HEK293 (cell line): ENCODE data around the gene KIF19.

Source experiments
- CTCF ChIA-PET: fragments of 350-600 bp; formaldehyde crosslinking; extraction: SDS; loops from one replicate; lab custom pipeline; 2021; ENCODE audit warnings: antibody characterized with exemption; lab: Yijun Ruan, JAX
- POLR2A ChIA-PET: fragments of 300-600 bp; formaldehyde crosslinking; extraction: SDS; loops from one replicate; lab custom pipeline; 2020; ENCODE audit warnings: antibody characterized with exemption, inconsistent platforms; lab: Yijun Ruan, JAX
- H3K27ac ChIP-seq: fragments of 200-500 bp; sonication (Bioruptor generic); 2 replicates; pipeline ENCODE4 v1.5.1; 2014; ENCODE audit warnings: low read depth, low read length, control low read depth, inconsistent platforms; ENCODE audit errors: extremely low read depth
- H3K36me3 ChIP-seq, 2 experiments: fragments of 200-500 bp in 1 of 2; sonication (Bioruptor generic) in 1 of 2; 1 replicate in 1 of 2; 2 replicates in 1 of 2; pipeline ENCODE4 v1.5.1; 2014 to 2017; ENCODE audit warnings: inconsistent platforms in 2 of 2, low read length in 2 of 2; ENCODE audit not compliant: control insufficient read depth in 2 of 2, insufficient read depth in 1 of 2
- H3K4me1 ChIP-seq: fragments of 200-500 bp; sonication (Bioruptor generic); 2 replicates; pipeline ENCODE4 v1.5.1; 2014; ENCODE audit warnings: mild to moderate bottlenecking, low read length, inconsistent platforms; ENCODE audit not compliant: control insufficient read depth, insufficient read depth
- H3K4me3 ChIP-seq: 2 replicates; pipeline ENCODE4 v1.5.1; 2011; ENCODE audit warnings: low read depth, mild to moderate bottlenecking, control low read depth, low read length, moderate library complexity
- H3K9me3 ChIP-seq: fragments of 200-500 bp; sonication (Bioruptor generic); 2 replicates; pipeline ENCODE4 v1.5.1; 2014; ENCODE audit warnings: low read depth, low read length, inconsistent platforms; ENCODE audit not compliant: control insufficient read depth, insufficient read depth
- GFI1B ChIP-seq: fragments of 450-650 bp; formaldehyde crosslinking; IDR thresholded peaks from 2 replicates; pipeline ENCODE4 v1.5.1; 2016; ENCODE audit warnings: missing biosample characterization, missing genetic modification characterization
- GLI4 ChIP-seq: fragments of 450-650 bp; formaldehyde crosslinking; IDR thresholded peaks from 2 replicates; pipeline ENCODE4 v1.5.1; 2016; ENCODE audit warnings: missing biosample characterization, missing genetic modification characterization
- KLF9 ChIP-seq: fragments of 450-650 bp; formaldehyde crosslinking; IDR thresholded peaks from 2 replicates; pipeline ENCODE4 v1.5.1; 2016; ENCODE audit warnings: missing biosample characterization, missing genetic modification characterization, low read depth
- MEIS1 ChIP-seq: sonication (generic); formaldehyde crosslinking; IDR thresholded peaks from 2 replicates; pipeline ENCODE4 v1.8.1; 2022; ENCODE audit warnings: missing genetic modification reagents, mild to moderate bottlenecking, borderline replicate concordance
- RBAK ChIP-seq: fragments of 450-650 bp; formaldehyde crosslinking; IDR thresholded peaks from 2 replicates; pipeline ENCODE4 v1.5.1; 2016; ENCODE audit warnings: missing biosample characterization, missing genetic modification characterization
- WT1 ChIP-seq: fragments of 450-650 bp; formaldehyde crosslinking; IDR thresholded peaks from 2 replicates; pipeline ENCODE4 v1.5.1; 2016; ENCODE audit warnings: missing biosample characterization, missing genetic modification characterization
- ZNF121 ChIP-seq: fragments of 450-650 bp; formaldehyde crosslinking; IDR thresholded peaks from 2 replicates; pipeline ENCODE4 v1.5.1; 2016; ENCODE audit warnings: missing biosample characterization, missing genetic modification characterization
- ZNF18 ChIP-seq: fragments of 450-650 bp; formaldehyde crosslinking; IDR thresholded peaks from 2 replicates; pipeline ENCODE4 v1.5.1; 2016; ENCODE audit warnings: missing biosample characterization, missing genetic modification characterization
- ZNF324 ChIP-seq: fragments of 450-650 bp; formaldehyde crosslinking; IDR thresholded peaks from 2 replicates; pipeline ENCODE4 v1.5.1; 2016; ENCODE audit warnings: missing biosample characterization, missing genetic modification characterization
- ZNF335 ChIP-seq: fragments of 450-650 bp; formaldehyde crosslinking; conservative IDR thresholded peaks from 2 replicates; pipeline ENCODE4 v1.5.1; 2016; ENCODE audit warnings: missing biosample characterization, missing genetic modification characterization
- ZNF391 ChIP-seq: fragments of 450-650 bp; formaldehyde crosslinking; IDR thresholded peaks from 2 replicates; pipeline ENCODE4 v1.5.1; 2016; ENCODE audit warnings: low read depth, missing biosample characterization, missing genetic modification characterization, borderline replicate concordance
- ZNF521 ChIP-seq: fragments of 450-650 bp; formaldehyde crosslinking; IDR thresholded peaks from 2 replicates; pipeline ENCODE4 v1.5.1; 2017; ENCODE audit warnings: missing biosample characterization, mild to moderate bottlenecking, missing genetic modification characterization
- ZNF623 ChIP-seq: fragments of 450-650 bp; formaldehyde crosslinking; IDR thresholded peaks from 2 replicates; pipeline ENCODE4 v1.5.1; 2016; ENCODE audit warnings: missing biosample characterization, missing genetic modification characterization
- ZNF654 ChIP-seq: fragments of 450-650 bp; formaldehyde crosslinking; IDR thresholded peaks from 2 replicates; pipeline ENCODE4 v1.5.1; 2016; ENCODE audit warnings: low read depth, missing biosample characterization, missing genetic modification characterization
- ZNF701 ChIP-seq: fragments of 450-650 bp; formaldehyde crosslinking; IDR thresholded peaks from 2 replicates; pipeline ENCODE4 v1.5.1; 2016; ENCODE audit warnings: missing biosample characterization, missing genetic modification characterization
- ZNF776 ChIP-seq: fragments of 450-650 bp; formaldehyde crosslinking; IDR thresholded peaks from 2 replicates; pipeline ENCODE4 v1.5.0; 2017; ENCODE audit warnings: missing biosample characterization, missing genetic modification characterization, borderline replicate concordance
- ZSCAN23 ChIP-seq: fragments of 450-650 bp; formaldehyde crosslinking; IDR thresholded peaks from 2 replicates; pipeline ENCODE4 v1.5.1; 2016; ENCODE audit warnings: missing biosample characterization, missing genetic modification characterization
- ZSCAN30 ChIP-seq: fragments of 450-650 bp; IDR thresholded peaks from 2 replicates; pipeline ENCODE4 v1.5.1; 2018; ENCODE audit warnings: missing biosample characterization, mild to moderate bottlenecking, missing genetic modification characterization, moderate library complexity

KIF19 gene

DNA sequence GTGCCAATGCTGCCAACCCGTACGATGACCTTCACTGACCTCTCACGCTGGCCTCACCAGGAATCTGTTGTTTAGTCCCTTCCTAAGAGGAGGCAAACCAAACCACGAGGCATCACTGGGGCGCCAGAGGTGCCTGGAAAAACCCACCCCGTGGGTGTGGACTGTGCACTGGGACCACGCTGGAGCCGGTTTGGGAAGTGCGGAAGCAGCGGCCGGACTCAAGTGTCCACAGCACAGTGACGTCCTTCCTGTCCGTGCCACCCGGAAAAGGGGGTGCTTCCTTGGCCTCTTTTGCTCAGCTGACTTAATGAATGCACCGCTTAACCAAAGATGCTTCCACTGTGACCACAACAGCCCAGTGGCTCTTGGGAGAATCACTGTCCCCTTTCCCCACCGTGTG lies 9.0 kb upstream of the KIF19 start:
- no peak overlapping the region for H3K4me3 ChIP-seq
- TF ChIP-seq ZNF18 (tag by site-specific recombination) (no peak), ZNF776 (tag by site-specific recombination) (no peak), RBAK (no peak), MEIS1 (CRISPR knock-in tag) (no peak), ZNF335 (no peak), GLI4 (no peak), ZSCAN30 (tag by site-specific recombination) (no peak), ZNF701 (tag by site-specific recombination) (no peak), ZNF623 (tag by site-specific recombination) (no peak), KLF9 (tag by site-specific recombination) (no peak)
- H3K27ac ChIP-seq: no peak overlapping the region
- H3K9me3 ChIP-seq: no peaks in the 10 kb centered on the region
- no peaks in the 10 kb centered on the region for H3K36me3 ChIP-seq
- ChIA-PET POLR2A (no interaction called here), CTCF (interaction anchor here (1.1 kb wide), 1 partner anchor 21 kb away, joined by 3 read pairs; no protein-coding TSS in a partner anchor)
- H3K4me1 ChIP-seq: no peaks in the 10 kb centered on the region

DNA sequence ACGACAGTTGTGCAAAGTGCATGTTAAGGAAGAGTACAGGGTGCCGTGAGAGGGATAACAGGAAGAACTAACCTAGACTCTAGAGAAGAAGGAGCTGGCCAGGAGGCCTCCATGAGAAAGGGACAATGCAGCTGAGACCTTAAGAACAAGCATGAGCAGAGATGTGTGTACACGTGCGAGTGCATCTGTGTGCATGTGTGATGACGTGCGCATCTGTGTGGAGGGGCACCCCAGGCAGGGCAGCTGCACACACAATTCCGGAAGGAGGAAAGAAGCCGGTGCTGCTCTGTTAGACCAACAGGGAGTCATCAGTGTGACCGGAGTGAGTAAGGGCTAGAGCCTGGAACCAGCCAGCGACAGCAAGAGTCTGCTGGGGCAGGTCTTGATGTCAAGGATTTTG lies 7.6 kb upstream of the KIF19 start:
- POLR2A ChIA-PET: no interaction called here
- Histone ChIP-seq H3K27ac (no peak overlapping the region), H3K36me3 (no peaks in the 10 kb centered on the region), H3K4me1 (no peaks in the 10 kb centered on the region), H3K9me3 (no peaks in the 10 kb centered on the region), H3K4me3 (no peak overlapping the region)
- CTCF ChIA-PET: interaction anchor here (0.6 to 0.7 kb wide), 2 partner anchors 201 to 247 kb away, joined by 3 read pairs; no protein-coding TSS in a partner anchor
- TF ChIP-seq ZNF18 (tag by site-specific recombination) (no peak), ZSCAN23 (no peak), ZNF391 (tag by site-specific recombination) (no peak), ZNF324 (tag by site-specific recombination) (no peak)

DNA sequence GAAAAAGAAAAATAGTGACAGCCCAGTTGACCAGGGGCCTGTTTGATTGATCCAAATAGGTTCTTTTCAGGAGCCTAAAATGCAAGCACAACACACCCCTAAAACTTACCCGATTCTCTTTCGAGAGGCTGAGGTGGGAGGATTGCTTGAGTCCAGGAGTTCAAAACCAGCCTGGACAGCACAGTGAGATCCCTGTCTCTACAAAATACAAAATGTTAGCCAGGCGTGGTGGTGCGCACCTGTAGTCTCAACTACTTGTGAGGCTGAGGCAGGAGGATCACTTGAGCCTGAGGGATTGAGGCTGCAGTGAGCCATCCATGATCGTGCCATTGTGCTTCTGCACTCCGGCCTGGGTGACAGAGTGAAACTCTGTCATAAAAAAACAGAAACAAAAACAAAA lies 1.5 kb upstream of the KIF19 start:
- TF ChIP-seq WT1 (tag by site-specific recombination) (no peak), ZNF654 (tag by site-specific recombination) (no peak), ZNF121 (peak; percentile 68; the same call in 1 of the 2 replicates), GFI1B (tag by site-specific recombination) (no peak)
- no peaks in the 10 kb centered on the region for H3K36me3 ChIP-seq
- H3K9me3 ChIP-seq: no peaks in the 10 kb centered on the region
- POLR2A ChIA-PET: interaction anchor here (1.1 kb wide), 1 partner anchor 10 kb away, joined by 4 read pairs; no protein-coding TSS in a partner anchor
- no peak overlapping the region for H3K27ac ChIP-seq
- CTCF ChIA-PET: no interaction called here
- H3K4me1 ChIP-seq: no peaks in the 10 kb centered on the region
- no peak overlapping the region for H3K4me3 ChIP-seq

GRCh38 chr17:74325376-74325742 lies 667 bp upstream of the KIF19 start:
- Histone ChIP-seq H3K9me3 (no peaks in the 10 kb centered on the region), H3K4me3 (no peak overlapping the region), H3K36me3 (no peaks in the 10 kb centered on the region), H3K4me1 (no peaks in the 10 kb centered on the region), H3K27ac (no peak overlapping the region)
- CTCF ChIA-PET: no interaction called here
- TF ChIP-seq ZNF521 (no peak), ZNF654 (tag by site-specific recombination) (no peak)
- POLR2A ChIA-PET: no interaction called here
